ENCODE results near the gene TLCD1. TPM values are rescaled to one million over a fixed set of nuclear protein-coding genes. Genes with fewer than 3 reads are reported as not detected.

Gene TLCD1
- total and polyA plus RNA-seq, 10 of the 15 experiments (the other 5 are each of a cell fraction or from before 2014, with no cell fraction given), result 2.9 to 19.8 (median 7.7) TPM

GRCh38 chr17:28702026-28702751 lies 23.8 kb downstream of the TLCD1 start:
- in situ Hi-C loops (cut with MboI) (no loop called here), intact Hi-C loops (cut with micrococcal nuclease; ENCODE audit: unreplicated experiment) (no loop called here)
- no peaks in the 10 kb centered on the region for H4K20me1 ChIP-seq (ENCODE audit: control insufficient read depth, insufficient read depth)
- H3K9ac ChIP-seq (ENCODE audit: control insufficient read depth, insufficient read depth, low read length), result no peak overlapping the region
- WGBS (ENCODE audit: insufficient coverage, insufficient replicate concordance, low lambda C conversion rate, missing lambda C conversion rate), result 85% methylated on average over 10 of the region's 10 CpGs
- no peak overlapping the region for H3K27ac ChIP-seq (ENCODE audit: control insufficient read depth, insufficient read depth)
- H3K79me2 ChIP-seq (ENCODE audit: control insufficient read depth, insufficient read depth, low read length), result no peaks in the 10 kb centered on the region
- POLR2A ChIA-PET, result interaction anchor here (0.6 kb wide), 1 partner anchor 8 kb away, joined by 10 read pairs; no protein-coding TSS in a partner anchor
- CTCF ChIA-PET, result interaction anchor here (0.7 to 1.7 kb wide), 2 partner anchors 25 to 55 kb away, joined by 3 to 9 read pairs; no protein-coding TSS in a partner anchor
- no peak overlapping the region for H3K4me2 ChIP-seq (ENCODE audit: control insufficient read depth, insufficient read depth)
- no peaks in the 10 kb centered on the region for H3K4me1 ChIP-seq (ENCODE audit: control insufficient read depth, insufficient read depth, low read length)
- ATAC-seq, result no peak
- H3K4me3 ChIP-seq, result no peak overlapping the region
- RAD21 ChIA-PET (ENCODE audit: unreplicated experiment), result no interaction called here
- peaks cover 13 to 46% of the 10 kb centered on the region in 2 experiments; a peak in 3 of 4 replicates for H3K36me3 ChIP-seq (ENCODE audit: control insufficient read depth in 2 of 2, insufficient read depth in 2 of 2, low read length in 1 of 2)
- DNase-seq (ENCODE audit: low read depth, low spot score), result no peak
- BruUV-seq (replicated peaks), result no TSS peak
- SMC1A ChIA-PET (ENCODE audit: uncharacterized antibody, unreplicated experiment), result no interaction called here
- FAIRE-seq, result no peak
- no peaks in the 10 kb centered on the region for H3K27me3 ChIP-seq (replicated peaks in 1 of 2; ENCODE audit: control insufficient read depth in 2 of 2, insufficient read depth in 2 of 2, low read length in 1 of 2)
- TF ChIP-seq TCF3 (IDR thresholded peaks at IDR 0.05; ENCODE audit: borderline replicate concordance, insufficient read depth, low read depth, low read length) (0 out of 2 replicates have a peak, but pooled peaks have one; percentile 7), BACH1 (IDR thresholded peaks at IDR 0.05; ENCODE audit: borderline replicate concordance) (no peak), ATF7 (IDR thresholded peaks at IDR 0.05; ENCODE audit: low read depth) (no peak), E2F8 (IDR thresholded peaks at IDR 0.05; ENCODE audit: low read depth, partially characterized antibody) (no peak), GATAD2B (conservative IDR thresholded peaks at IDR 0.05; ENCODE audit: low read depth) (no peak), CREM (IDR thresholded peaks at IDR 0.05; ENCODE audit: low read depth) (no peak)
- no peak overlapping the region for H2AFZ ChIP-seq (ENCODE audit: control insufficient read depth, low read depth, low read length)
- no peaks in the 10 kb centered on the region for H3K9me3 ChIP-seq (replicated peaks; ENCODE audit: control insufficient read depth, insufficient read depth, low read length)

Data from GM12878 (cell line).